Measurements from ENCODE around the gene ARHGAP24. TPM values are rescaled to one million over a fixed set of nuclear protein-coding genes. Genes with fewer than 3 reads are reported as not detected.

ARHGAP24 gene
- total RNA-seq = 10 to 100 TPM; 25.9 to 30.2 TPM
- 10 to 100 TPM; 22.0 to 35.0 (median 25.2) TPM for polyA plus RNA-seq (ENCODE audit: insufficient read length in 6 of 6)
- long read RNA-seq, donor 1, partial matches to known transcripts = 0 of 6 reads
- long read RNA-seq, donor 1, other reads (novel, unspliced or antisense) = 0 of 6 reads
- long read RNA-seq, donor 2, partial matches to known transcripts = 0 of 1 reads
- long read RNA-seq, donor 2, other reads (novel, unspliced or antisense) = 0 of 1 reads
- long read RNA-seq, donor 3, partial matches to known transcripts = 0 of 3 reads
- long read RNA-seq, donor 3, other reads (novel, unspliced or antisense) = 0 of 3 reads
- long read RNA-seq, donor 4, full-length matches to known transcripts = 4 of 14 reads
- long read RNA-seq, donor 4, partial matches to known transcripts = 5 of 14 reads
- long read RNA-seq, donor 4, other reads (novel, unspliced or antisense) = 5 of 14 reads
- long read RNA-seq, donor 5, partial matches to known transcripts = 11 of 12 reads
- long read RNA-seq, donor 5, other reads (novel, unspliced or antisense) = 0 of 12 reads
- long read RNA-seq, donor 6, partial matches to known transcripts = 0 of 5 reads
- long read RNA-seq, donor 6, other reads (novel, unspliced or antisense) = 0 of 5 reads
- long read RNA-seq, donor 7, partial matches to known transcripts = 0 of 1 reads
- long read RNA-seq, donor 7, other reads (novel, unspliced or antisense) = 0 of 1 reads
- long read RNA-seq, donor 8, partial matches to known transcripts = 0 of 2 reads
- long read RNA-seq, donor 8, other reads (novel, unspliced or antisense) = 0 of 2 reads
- long read RNA-seq, donor 9 = 0 reads
- long read RNA-seq, donor 10, partial matches to known transcripts = 5 of 7 reads
- long read RNA-seq, donor 10, other reads (novel, unspliced or antisense) = 2 of 7 reads
- long read RNA-seq, donor 11, partial matches to known transcripts = 6 of 6 reads
- long read RNA-seq, donor 11, other reads (novel, unspliced or antisense) = 0 of 6 reads
- long read RNA-seq, donor 12, full-length matches to known transcripts = 2 of 2 reads
- long read RNA-seq, donor 12, partial matches to known transcripts = 0 of 2 reads
- long read RNA-seq, donor 12, other reads (novel, unspliced or antisense) = 0 of 2 reads

- intact Hi-C loops (cut with DNase I) = no loop called here
Observed at GRCh38 chr4:85474818-85475630, at the start of gene ARHGAP24. ARHGAP24 (plus strand) TSS chr4:85475150.

GRCh38 chr4:85426366-85426765, 48.6 kb upstream of the ARHGAP24 start:
- TF ChIP-seq, protein P1, sequence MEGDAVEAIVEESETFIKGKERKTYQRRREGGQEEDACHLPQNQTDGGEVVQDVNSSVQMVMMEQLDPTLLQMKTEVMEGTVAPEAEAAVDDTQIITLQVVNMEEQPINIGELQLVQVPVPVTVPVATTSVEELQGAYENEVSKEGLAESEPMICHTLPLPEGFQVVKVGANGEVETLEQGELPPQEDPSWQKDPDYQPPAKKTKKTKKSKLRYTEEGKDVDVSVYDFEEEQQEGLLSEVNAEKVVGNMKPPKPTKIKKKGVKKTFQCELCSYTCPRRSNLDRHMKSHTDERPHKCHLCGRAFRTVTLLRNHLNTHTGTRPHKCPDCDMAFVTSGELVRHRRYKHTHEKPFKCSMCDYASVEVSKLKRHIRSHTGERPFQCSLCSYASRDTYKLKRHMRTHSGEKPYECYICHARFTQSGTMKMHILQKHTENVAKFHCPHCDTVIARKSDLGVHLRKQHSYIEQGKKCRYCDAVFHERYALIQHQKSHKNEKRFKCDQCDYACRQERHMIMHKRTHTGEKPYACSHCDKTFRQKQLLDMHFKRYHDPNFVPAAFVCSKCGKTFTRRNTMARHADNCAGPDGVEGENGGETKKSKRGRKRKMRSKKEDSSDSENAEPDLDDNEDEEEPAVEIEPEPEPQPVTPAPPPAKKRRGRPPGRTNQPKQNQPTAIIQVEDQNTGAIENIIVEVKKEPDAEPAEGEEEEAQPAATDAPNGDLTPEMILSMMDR (IDR thresholded peaks at IDR 0.05) = no peak

More at GRCh38 chr4:85474818-85475630, at the start of gene ARHGAP24:
- peak within 1 kb of the TSS; percentile 86 to 94 for H3K27ac ChIP-seq
- TF ChIP-seq, protein P1 (IDR thresholded peaks at IDR 0.05) = no peak
- no peaks in the 10 kb centered on the region for H3K36me3 ChIP-seq
- H3K27me3 ChIP-seq = peaks cover 0 to 9% of the 10 kb centered on the region in 2 donors
- no peaks in the 10 kb centered on the region for H3K9me3 ChIP-seq
- ATAC-seq (peak; percentile 98), DNase-seq (peak; percentile 91 to 96 (median 94))
- H3K4me3 ChIP-seq = peak within 1 kb of the TSS; percentile 55 to 70
- H3K4me1 ChIP-seq = peaks cover 0 to 29% of the 10 kb centered on the region in 2 donors

GRCh38 chr4:85427123-85427522, 47.8 kb upstream of the ARHGAP24 start:
- Histone ChIP-seq H3K9me3 (no peaks in the 10 kb centered on the region), H3K4me1 (no peaks in the 10 kb centered on the region), H3K36me3 (no peaks in the 10 kb centered on the region), H3K27me3 (no peaks in the 10 kb centered on the region), H3K27ac (no peak overlapping the region), H3K4me3 (no peak overlapping the region)
- DNase-seq = no peak
- ATAC-seq = no peak
- intact Hi-C loops (cut with DNase I) = no loop called here
- TF ChIP-seq, protein P1 (IDR thresholded peaks at IDR 0.05) = no peak

More at GRCh38 chr4:85426366-85426765, 48.6 kb upstream of the ARHGAP24 start:
- Histone ChIP-seq H3K9me3 (no peaks in the 10 kb centered on the region), H3K4me1 (no peaks in the 10 kb centered on the region), H3K36me3 (no peaks in the 10 kb centered on the region), H3K27ac (no peak overlapping the region), H3K4me3 (no peak overlapping the region), H3K27me3 (no peaks in the 10 kb centered on the region)
- intact Hi-C loops (cut with DNase I) = no loop called here
- ATAC-seq (no peak), DNase-seq (no peak)

DNA sequence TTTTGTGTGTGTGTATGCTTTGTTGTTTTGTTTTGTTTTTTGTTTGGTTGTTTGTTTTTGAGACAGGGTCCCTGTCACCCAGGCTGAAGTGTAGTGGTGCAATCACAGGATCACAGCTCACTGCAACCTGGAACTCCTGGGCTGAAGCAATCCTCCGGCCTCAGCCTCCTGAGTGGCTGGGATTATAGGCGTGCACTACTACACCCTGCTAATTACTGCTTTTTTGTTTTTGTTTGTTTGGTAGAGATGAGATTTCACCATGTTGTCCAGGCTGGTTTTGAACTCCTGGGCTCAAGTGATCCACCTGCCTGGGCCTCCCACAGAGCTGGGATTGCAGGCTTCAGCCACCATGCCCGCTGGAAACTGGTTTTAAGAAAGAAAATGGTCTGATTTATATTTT, 44.7 kb upstream of the ARHGAP24 start:
- DNase-seq (no peak), ATAC-seq (no peak)
- H3K27me3 ChIP-seq = no peaks in the 10 kb centered on the region
- no peaks in the 10 kb centered on the region for H3K9me3 ChIP-seq
- no peaks in the 10 kb centered on the region for H3K36me3 ChIP-seq
- TF ChIP-seq, protein P1 (IDR thresholded peaks at IDR 0.05) = no peak
- H3K4me1 ChIP-seq = no peaks in the 10 kb centered on the region
- H3K27ac ChIP-seq = no peak overlapping the region
- intact Hi-C loops (cut with DNase I) = no loop called here
- no peak overlapping the region for H3K4me3 ChIP-seq
